GM19099 (cell line): ENCODE data around the gene CLCF1.

Experiments used
- POLR2A ChIP-seq: IDR thresholded peaks from 3 replicates; pipeline ENCODE4 v1.6.1; 2011; ENCODE audit warnings: low read depth; ENCODE audit not compliant: insufficient read length; ENCODE audit errors: extremely low read depth

The CLCF1 gene

DNA sequence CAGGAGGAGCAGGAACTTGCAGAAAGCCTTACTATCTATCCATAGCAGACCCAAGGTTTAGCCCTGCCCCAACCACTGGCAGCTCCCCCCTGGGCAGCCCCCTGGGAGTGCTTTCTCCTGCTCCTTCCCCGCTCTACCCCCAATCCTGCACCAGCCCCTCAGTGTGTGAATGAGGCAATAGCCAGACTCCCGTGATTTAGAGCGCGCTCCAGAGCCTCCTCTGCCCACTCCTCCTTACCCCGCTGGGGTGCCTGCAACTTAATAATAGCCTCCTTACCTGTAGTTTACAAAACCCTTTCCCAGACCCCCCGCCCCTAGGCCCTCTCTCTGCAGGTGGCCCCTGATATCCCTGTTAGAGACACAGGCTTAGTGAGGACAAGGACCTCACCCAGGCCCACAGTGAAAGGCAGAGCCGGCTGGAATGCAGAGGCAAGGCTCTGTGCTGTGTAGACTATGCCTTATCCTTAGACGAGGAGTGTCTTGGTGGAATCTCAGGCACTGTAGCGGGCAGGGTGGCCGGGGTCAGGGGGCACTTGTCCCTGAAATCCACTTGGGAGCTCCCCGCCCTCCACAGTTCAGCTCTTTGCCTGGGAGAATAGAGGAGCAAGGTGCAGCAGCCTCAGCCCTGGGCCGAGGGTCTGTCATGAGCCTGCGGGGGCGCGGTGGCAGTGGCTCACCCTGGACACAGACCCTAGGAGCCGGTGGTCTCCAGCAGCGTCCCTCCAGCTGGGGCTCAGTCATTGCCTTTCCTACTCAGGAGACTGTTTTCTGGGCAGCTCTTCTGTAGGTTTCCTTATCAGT lies 37.8 kb upstream of the CLCF1 start:
- TF ChIP-seq POLR2A = no peak

DNA sequence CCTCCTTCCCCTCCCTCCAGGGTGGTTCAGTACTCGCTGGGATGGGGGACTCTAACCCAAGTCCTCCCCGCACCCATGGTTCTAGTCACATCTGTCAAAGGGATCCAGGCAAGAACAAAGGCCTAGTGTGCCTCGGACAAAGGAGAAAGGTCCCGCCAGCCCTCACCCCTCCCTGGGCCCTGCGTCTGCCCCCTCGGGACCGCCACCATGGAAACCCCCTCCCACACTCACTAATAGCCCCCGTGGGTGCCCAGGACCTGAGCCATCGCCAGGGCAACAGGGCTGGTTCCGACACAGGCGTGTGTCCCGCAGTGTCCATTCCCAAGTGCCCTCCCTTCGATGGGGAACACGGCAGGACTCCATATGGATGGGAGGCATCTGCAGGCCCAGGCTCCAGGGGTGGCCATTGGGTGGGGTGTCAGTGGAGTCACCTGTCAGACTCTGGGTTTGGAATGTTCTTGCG lies 37.0 kb upstream of the CLCF1 start:
- TF ChIP-seq POLR2A = peak; percentile 40

DNA sequence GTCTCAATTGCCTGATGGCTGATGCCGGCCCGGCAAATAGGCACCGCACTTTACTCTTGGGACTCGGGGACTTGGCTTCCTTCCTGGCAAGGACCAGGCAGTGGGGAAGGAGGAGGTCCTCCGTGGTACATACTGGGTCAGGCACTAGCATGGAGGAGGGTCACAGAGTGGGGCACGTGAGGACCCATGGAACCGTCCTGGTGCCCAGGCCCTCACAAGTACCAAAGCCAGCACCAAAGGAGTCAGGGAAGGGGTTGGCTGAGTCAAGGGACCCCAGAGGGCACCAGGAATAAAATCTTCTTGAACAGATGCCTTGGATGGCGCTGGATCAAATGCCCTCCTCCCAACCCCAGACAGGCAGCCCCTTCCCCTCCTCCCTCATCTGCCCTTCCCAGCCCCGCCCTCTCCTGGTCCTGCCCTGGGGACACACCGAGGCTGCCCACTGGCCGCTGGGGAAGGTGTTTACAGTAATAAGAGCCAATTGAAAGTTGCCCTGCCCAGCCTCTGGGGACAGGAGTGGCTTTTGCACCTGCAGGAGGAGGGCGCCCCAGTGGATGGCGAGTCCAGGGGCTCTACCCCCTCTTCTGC lies 36.5 kb upstream of the CLCF1 start:
- no peak for TF ChIP-seq POLR2A

DNA sequence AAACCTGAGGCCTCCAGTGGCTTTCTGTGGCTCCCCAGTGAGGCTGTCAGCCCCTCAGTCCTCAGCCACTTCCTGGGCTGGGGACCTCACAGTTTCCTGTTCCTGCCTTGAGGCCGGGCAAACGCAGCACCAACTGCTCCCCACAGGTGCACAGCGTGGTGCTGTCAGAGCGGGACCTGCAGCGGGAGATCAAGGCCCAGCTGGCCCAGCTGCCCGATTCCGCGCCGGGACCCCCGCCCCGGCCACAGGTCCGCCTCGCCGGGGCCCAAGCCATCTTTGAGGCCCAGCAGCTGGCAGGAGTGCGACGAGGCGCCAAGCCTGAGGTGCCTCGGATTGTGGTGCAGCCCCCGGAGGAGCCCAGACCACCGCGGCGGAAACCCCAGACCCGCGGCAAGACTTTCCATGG lies 35.9 kb upstream of the CLCF1 start:
- peak; percentile 76 for TF ChIP-seq POLR2A

DNA sequence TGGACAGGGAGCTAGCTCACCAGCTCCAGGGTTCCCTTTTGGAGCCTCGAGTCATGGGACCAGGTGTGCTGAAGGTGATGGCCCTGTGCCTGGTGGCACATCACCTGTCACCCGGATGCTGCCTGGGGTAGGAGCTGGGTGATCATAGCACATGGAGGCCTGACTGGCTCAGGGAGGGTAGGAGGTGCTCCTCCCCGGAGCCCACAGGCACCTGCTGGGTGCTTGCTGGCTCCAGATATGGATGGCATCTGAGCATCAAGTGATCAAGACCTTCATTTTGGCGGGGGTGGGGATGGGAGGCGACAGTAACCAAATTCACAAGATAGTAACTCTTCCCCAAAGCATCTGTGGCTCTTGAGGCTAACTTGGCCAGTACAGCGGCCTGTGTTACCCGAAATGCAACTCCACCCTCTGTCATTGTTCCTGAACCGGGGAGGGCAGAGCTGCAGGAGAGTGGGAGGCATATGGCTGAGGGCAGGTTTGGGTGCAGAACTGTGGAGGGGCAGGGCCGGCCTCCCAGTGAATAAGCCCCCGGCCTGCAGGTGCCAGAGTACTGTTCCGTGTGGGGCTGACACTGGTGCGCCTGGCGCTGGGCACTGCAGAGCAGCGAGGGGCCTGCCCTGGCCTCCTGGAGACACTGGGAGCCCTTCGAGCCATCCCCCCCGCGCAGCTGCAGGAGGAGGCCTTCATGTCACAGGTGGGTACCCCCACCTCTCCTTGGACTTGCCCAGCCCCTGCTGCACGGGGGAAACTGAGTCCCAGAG lies 35.2 kb upstream of the CLCF1 start:
- no peak for TF ChIP-seq POLR2A

DNA sequence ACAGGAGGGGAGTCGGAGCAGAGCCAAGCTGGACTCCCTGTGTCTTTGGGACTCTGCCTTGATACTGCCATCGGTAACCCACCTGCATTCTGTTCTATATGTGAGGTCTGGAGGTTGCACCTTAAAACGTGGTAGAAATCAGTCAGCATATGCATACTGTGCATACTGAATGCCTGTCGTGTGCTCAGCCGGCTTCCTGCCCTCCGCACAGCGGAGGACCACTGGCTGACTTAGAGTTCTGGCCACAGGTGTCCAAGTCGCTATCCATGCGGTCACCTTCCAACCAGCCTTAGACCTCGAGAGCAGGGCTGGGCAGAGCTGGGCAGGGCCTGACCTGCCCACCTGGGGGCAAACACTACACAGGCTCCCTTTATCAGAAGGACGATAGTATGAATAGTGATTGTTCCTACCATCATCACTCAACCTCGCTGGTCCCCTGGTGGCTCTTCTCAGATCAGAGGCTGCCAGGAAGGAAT lies 34.3 kb upstream of the CLCF1 start:
- TF ChIP-seq POLR2A = no peak

DNA sequence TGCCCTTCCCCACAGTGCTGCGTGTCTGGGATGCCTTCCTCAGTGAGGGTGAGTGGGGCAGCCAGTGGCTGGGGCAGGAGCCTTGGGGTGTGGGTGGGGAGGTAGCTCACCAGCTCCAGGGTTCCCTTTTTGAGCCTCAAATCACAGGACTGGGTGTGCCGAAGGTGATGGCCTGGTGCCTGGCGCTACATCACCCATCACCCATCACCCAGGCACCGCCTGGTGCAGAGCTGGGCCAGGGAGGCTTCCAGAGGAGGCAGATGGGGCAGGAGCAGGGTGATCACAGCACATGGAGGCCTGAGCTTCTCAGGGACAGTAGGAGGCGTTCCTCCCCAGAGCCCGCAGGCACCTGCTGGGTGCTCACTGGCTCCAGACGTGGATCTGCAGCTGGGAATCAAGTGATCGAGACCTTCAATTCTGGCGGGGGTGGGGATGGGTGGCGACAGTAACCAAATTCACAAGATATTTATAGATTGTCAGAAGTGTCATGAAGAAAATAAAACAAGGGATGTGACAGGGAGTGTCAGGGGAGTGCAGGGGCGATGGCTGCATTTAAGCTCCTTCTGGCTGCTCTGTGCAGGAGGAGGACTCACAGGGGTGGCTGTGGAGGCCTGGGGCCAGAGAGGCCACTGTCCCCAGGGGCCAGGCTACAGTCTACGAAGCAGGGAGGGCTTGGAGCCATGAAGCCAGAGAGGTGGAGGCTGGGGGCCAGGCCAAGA lies 33.7 kb upstream of the CLCF1 start:
- no peak for TF ChIP-seq POLR2A

DNA sequence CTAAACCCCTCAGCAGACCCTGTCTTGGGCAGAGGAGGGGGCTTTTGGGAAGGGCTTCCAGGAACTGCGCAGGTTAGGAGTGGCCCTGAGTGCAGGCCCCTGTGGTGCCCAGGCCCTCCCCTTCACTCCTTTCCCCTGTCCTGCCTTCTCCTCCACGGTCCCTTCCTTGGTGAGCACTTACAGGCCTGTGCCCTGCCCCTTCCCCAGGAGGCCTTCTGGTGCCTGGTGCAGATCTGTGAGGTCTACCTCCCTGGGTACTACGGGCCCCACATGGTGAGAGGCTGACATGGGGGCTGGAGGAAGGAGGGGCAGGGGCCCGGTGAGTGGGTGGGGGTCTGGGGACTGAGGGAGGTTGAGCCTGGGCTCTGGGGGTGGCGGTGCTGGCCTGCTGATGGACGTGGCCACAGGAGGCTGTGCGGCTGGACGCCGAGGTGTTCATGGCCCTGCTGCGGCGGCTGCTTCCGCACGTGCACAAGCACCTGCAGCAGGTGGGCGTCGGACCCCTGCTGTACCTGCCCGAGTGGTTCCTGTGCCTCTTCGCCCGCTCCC lies 33.1 kb upstream of the CLCF1 start:
- no peak for TF ChIP-seq POLR2A

DNA sequence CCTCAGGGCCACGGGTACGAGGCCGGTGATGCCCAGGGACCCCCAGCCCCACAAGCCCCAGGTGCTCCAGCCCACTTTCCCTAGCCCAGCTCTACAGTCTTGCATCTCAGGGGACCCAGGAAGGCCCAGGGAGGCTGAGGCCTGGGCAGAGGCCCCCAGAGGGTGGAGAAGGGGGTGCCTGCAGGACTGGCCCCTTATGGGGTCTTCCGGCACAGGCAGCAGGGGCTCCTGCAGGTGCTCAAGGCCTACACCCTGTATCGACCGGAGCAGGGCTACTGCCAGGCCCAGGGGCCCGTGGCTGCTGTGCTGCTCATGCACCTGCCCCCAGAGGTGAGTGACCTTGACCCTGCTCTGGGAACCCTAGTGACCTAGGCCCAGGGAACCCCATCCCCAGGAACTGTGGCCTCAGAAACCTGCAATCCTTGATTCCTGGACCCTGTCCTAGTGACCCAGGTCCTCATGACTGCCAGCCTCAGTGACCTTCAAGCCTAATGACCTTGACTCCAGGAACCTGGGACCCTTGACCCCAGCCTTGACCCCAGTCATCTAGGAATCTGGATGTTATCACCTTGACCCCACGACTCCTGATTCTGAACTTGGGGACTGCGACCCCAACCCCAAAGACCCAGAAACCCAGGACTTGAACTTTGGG lies 32.4 kb upstream of the CLCF1 start:
- TF ChIP-seq POLR2A = no peak

DNA sequence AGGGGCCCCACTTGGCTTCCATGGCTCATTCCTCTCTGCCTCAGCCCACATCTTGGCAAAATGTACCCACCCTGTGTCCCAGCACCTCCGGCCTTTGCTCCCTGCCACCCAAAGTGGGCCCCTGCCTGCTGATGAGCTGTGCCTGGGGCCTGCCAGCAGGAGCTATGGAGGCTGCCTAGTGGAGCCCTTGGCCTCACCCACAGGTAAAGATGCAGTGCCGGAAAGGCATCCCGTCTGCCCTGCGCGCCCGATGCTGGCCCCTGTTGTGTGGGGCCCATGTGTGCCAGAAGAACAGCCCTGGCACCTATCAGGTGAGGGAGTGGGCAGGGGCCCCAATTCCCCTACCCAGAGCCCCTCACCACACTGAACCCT lies 31.8 kb upstream of the CLCF1 start:
- TF ChIP-seq POLR2A = no peak

DNA sequence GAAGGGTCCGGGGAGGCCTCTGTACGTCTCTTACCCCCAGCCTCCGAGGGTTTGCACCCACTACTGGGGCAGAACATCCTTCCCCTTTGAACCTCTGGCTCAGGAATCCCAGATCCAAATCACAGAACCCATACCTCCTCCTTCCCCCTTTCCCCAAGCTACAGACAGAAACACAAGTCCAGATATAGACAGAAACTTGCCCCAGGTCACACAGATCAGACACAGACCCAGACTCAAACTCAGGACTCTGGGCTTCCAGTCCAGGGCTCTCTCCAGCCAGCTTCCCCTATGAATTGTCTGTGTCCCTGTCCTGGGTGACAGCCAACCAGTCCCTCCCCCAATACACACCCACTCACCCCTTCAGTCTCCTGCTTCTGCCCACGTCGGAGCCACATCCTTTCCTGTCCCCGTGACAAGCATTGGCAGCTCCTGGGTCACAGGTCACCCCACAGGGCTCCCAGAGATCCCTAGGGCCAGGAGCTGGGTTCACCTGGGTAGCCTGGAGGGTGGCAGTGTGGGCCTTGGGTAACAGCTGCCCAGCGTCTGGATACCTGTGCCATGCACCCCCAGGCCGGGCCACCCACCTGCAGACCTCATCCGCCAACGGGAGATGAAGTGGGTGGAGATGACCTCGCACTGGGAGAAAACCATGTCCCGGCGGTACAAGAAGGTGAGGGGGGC lies 31.3 kb upstream of the CLCF1 start:
- no peak for TF ChIP-seq POLR2A

DNA sequence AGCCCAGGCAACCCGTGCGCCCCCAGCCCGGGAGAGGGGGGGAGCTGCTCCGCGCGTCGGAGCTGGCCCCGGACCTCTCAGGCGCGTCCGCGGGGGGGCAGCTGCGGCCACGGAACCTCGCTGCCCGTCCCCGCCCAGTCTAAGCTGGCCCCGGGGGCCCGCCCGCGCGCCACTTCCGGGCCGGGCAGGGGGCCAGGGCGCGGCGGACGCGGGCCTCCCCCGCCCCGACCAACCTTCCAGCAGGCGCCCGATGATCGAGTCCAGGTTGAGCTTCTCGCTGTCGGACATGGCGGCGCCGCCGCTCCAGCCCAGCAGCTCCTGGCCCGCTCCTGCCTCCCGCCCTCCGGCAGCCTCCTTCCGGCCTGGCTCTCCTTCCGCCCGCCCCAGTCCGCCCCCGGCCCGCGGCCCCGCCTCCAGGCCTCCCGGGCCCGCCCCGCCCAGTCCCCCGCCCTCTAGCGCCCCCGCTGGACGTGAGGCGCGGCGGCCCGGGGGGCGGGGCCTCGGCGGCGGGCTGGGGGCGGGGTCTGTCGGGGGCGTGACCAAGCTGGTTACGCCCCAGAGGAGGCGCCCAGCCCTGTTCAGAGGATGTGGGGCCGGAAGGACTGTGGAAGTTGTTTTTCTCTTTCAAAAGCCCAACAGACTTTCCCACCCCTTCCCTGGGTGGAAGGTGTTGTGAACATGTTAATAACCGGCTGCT lies 28.2 kb upstream of the CLCF1 start, which contains the start of gene PPP1CA:
TSS of gene PPP1CA (minus strand) at position 364 of the 697 bp plus-strand sequence. CDS start at position 288, 76 bp downstream.
- TF ChIP-seq POLR2A = peak; percentile 95

DNA sequence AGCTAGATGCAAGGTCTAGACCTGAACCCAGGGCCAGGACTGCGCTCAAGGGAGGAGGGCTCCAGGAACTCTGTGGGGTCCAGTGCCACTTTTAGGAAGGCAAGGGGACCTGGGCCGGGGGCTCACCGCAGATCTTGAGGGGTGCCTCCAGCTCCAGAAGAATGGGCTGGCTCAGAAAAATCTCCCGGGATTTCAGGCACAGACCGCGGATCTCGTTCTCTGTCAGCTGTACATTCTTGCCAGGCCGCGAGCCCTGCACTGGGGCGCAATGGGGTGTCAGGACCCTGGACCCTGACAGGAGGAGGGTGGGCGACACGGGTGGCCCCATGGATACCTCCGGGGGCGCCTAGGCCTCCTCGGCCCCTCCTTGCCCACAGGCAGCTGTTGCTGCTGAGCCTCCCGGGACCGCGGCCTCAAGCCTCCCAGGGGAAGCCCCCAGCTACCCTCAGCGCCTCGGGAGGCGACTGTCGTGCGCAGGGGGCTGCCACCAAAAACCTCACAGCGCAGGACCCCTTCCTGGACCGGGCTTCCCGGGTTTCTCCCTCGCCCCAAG lies 27.6 kb upstream of the CLCF1 start:
- no peak for TF ChIP-seq POLR2A

DNA sequence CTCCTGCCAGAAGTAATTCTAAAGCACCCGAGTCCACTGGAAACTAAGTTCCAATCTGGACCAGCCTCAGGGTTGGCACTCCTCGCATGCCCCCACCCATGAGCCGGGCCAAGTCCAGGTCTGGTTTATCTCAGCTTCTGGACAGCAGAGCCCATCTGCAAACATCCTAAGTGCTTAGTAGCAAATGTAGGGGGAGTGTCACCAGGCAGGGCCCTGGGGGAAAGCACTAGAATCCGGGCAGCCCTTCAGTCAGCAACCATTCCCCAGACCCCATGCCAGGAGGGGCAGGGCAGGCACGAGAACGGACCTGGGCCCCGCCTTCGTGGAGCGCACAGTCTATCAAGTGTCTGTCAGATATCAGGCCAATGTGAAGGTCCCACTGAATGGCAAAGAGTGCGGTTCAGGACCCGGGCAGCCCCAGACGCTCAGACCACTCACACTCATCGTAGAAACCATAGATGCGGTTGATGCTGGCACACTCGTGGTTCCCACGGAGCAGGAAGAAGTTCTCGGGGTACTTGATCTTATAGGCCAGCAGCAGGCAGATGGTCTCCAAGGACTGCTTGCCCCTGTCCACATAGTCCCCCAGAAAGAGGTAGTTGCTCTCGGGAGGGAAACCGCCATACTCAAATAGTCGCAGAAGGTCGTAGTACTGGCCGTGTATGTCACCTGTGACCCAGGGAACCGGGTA lies 27.0 kb upstream of the CLCF1 start:
- no peak for TF ChIP-seq POLR2A
